Psoas muscle (tissue), 8 donors: ENCODE measurements around the gene LRRC28. TPM values are rescaled to one million over a fixed set of nuclear protein-coding genes. Genes with fewer than 3 reads are reported as not detected.

Experiments
- ATAC-seq, 4 donors: fragments of 200-7000 bp; cut with Tn5 transposase; one replicate each; pipeline ENCODE4 v1.9.1; 2020; ENCODE audit warnings: moderate library complexity in 3 of 4, mild to moderate bottlenecking in 2 of 4
- DNase-seq, 2 donors: peaks; one replicate each; pipeline ENCODE4 v3.0.0-alpha.2; 2020
- H3K27ac ChIP-seq: fragments of 200-600 bp; one replicate; pipeline ENCODE4 v1.8.0; 2022
- H3K27me3 ChIP-seq, 3 donors: fragments of 200-600 bp in 1 of 3; one replicate each; pipeline versions ENCODE4 v1.6.1 to v1.8.0; 2013 to 2022; ENCODE audit warnings: low read length in 2 of 3, mild to moderate bottlenecking in 2 of 3, moderate library complexity in 1 of 3; ENCODE audit not compliant: insufficient read depth in 3 of 3
- H3K36me3 ChIP-seq, 2 donors: fragments of 200-600 bp in 1 of 2; one replicate each; pipeline versions ENCODE4 v1.6.1 to v1.8.0; 2013 to 2022; ENCODE audit warnings: low read depth in 1 of 2, mild to moderate bottlenecking in 1 of 2, moderate library complexity in 1 of 2; ENCODE audit not compliant: insufficient read depth in 1 of 2
- H3K4me1 ChIP-seq: fragments of 200-600 bp; one replicate; pipeline ENCODE4 v1.8.0; 2022
- H3K4me3 ChIP-seq: fragments of 200-600 bp; one replicate; pipeline ENCODE4 v1.8.0; 2022; ENCODE audit warnings: mild to moderate bottlenecking
- H3K9me3 ChIP-seq: fragments of 200-600 bp; one replicate; pipeline ENCODE4 v1.8.0; 2022
- CTCF ChIP-seq: fragments of 200-600 bp; IDR thresholded peaks from one replicate; pipeline ENCODE4 v1.8.0; 2022; ENCODE audit warnings: antibody characterized with exemption
- WGBS, 3 donors: extraction: QIAGEN DNeasy Blood & Tissue Kit; methylation state at CpG; one replicate each; pipeline versions ENCODE4 v1.1.6 to v1.1.7; 2013; 5-methylcytosine and 5-hydroxymethylcytosine counted together
- intact Hi-C, 2 donors: fragments of 100-400 bp; cut with DNase I; formaldehyde crosslinking; loops; one replicate each; pipeline versions ENCODE4 v1.11.0 to v1.14.2; 2022
- polyA plus RNA-seq, 3 donors: library from polyadenylated mRNA; stranded (reverse); fragments of 200-250 nt; gene quantifications; one replicate each; pipeline ENCODE4 v1.2.3, GENCODE V29; 2013
- total RNA-seq, 4 donors: library from RNA; stranded (reverse); fragmentation: NEBNext Ultra II Directional in 2 of 4; extraction: Animal tissue kit (Norgen Biotek cat#: 25700) in 2 of 4; gene quantifications; one replicate each; pipeline versions ENCODE4 v1.2.1 to v1.2.4, GENCODE V29; 2021 to 2023
- donor health status: healthy with polysubstance abuse.
- donor health status: DM: no; HTN: no; CAD: no; lungs with moderate emphysema.
- donor health status: Bipolar disorder and iron deficiency.
- donor health status: healthy.
- donor health status: DM: yes; HTN: yes; CAD: no.
- donor health status: DM: no; HTN: no; CAD: no.
- donor health status: DM: no; HTN: no; CAD: no.
- donor health status: DM: yes; HTN: yes; CAD: no.

The LRRC28 gene
- total and polyA plus RNA-seq, 7 donors: 8.4 to 31.2 (median 21.0) TPM

GRCh38 chr15:99244306-99244705, 7.0 kb upstream of the LRRC28 start:
- intact Hi-C loops: no loop called here
- Histone ChIP-seq H3K36me3 (peaks cover 0 to 32% of the 10 kb centered on the region in 2 donors), H3K27me3 (no peaks in the 10 kb centered on the region)

GRCh38 chr15:99247062-99247461, 4.2 kb upstream of the LRRC28 start:
- no peak for ATAC-seq
- Histone ChIP-seq H3K9me3 (no peaks in the 10 kb centered on the region), H3K4me3 (no peak overlapping the region), H3K4me1 (peaks cover 4% of the 10 kb centered on the region), H3K36me3 (peaks cover 0 to 14% of the 10 kb centered on the region in 2 donors), H3K27ac (no peak overlapping the region), H3K27me3 (no peaks in the 10 kb centered on the region)
- 53 to 70% (median 64%) methylated on average over 3 of the region's 3 CpGs for WGBS, 3 donors
- no peak for TF ChIP-seq CTCF
- intact Hi-C loops: no loop called here
- no peak for DNase-seq

More at GRCh38 chr15:99244306-99244705, 7.0 kb upstream of the LRRC28 start:
- Histone ChIP-seq H3K27ac (no peak overlapping the region), H3K4me1 (peaks cover 4% of the 10 kb centered on the region), H3K4me3 (no peak overlapping the region), H3K9me3 (no peaks in the 10 kb centered on the region)
- WGBS, 3 donors: 93 to 97% (median 96%) methylated on average over 4 of the region's 4 CpGs
- DNase-seq (no peak), ATAC-seq (no peak)
- no peak for TF ChIP-seq CTCF

GRCh38 chr15:99248000-99248715, 3.1 kb upstream of the LRRC28 start:
- Histone ChIP-seq H3K27me3 (no peaks in the 10 kb centered on the region), H3K9me3 (no peaks in the 10 kb centered on the region), H3K4me3 (peak overlapping the region; percentile 82), H3K36me3 (peaks cover 0 to 14% of the 10 kb centered on the region in 2 donors), H3K27ac (peak overlapping the region; percentile 98), H3K4me1 (peaks cover 13% of the 10 kb centered on the region)
- ATAC-seq (no peak), DNase-seq (no peak)
- TF ChIP-seq CTCF: no peak
- intact Hi-C loops: no loop called here
- WGBS, 3 donors: 68 to 79% (median 73%) methylated on average over 7 of the region's 7 CpGs

- Histone ChIP-seq H3K36me3 (peaks cover 0 to 7% of the 10 kb centered on the region in 2 donors), H3K4me1 (peaks cover 23% of the 10 kb centered on the region), H3K4me3 (peak within 1 kb of the TSS; percentile 82), H3K27ac (peak within 1 kb of the TSS; percentile 98), H3K9me3 (no peaks in the 10 kb centered on the region), H3K27me3 (no peaks in the 10 kb centered on the region)
- ATAC-seq: peak in 2 of 4 donors; percentile 1 to 21
- intact Hi-C loops: no loop called here
- 1 to 10% (median 2%) methylated on average over 14 of the region's 14 CpGs for WGBS, 3 donors
- no peak for TF ChIP-seq CTCF
- no peak for DNase-seq
These were observed 1.9 kb upstream of the LRRC28 start, which contains the start of gene TTC23 for GRCh38 chr15:99249270-99249841. TSS of gene TTC23 (minus strand) at chr15:99249581. CDS start at chr15:99228712, 20,869 bp downstream.
